ENCODE measurements around the gene PRICKLE2. TPM values are rescaled to one million over a fixed set of nuclear protein-coding genes. Genes with fewer than 3 reads are reported as not detected.

Gene PRICKLE2
- total and polyA plus RNA-seq, 10 of the 15 experiments (the other 5 are each of a cell fraction or from before 2014, with no cell fraction given) = 0.11 to 2.6 (median 0.69) TPM

DNA sequence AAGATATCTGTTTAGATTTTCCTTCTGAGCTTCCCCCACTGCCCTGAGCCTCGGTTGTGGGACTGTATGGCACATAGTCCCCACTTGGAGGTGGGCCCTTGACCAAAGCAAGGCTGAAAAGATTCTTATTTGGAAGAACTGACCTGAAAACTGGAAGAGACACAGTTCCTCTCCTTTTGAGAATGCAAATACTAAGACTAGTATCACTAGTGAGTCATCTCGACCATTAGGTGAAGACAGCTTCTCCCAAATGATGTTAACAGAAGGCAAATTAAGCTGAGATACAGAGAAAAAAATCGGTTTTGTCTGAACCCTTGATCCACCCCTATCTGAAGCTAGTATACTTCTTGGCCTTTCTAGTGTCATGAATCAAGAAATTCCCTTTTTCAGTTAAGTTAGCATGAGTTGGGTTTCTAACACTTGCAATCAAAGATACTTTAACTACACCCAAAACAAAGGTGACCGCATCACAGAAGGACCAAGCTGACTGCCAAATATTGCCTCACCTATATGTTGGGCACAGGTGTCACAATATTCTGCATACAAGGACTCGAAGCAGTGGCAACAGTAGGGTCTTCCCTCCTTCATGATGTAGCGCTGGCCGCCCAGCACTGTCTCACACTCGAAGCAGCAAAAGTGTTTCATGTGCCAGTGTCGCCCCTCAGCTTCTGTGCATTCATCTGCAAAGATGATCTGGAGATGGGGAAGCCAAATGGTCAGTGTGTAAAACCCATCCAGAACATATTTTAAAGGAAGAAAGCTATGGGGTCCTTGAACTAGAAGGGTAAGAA is 72.4 kb downstream of the PRICKLE2 start:
- 32% methylated on average over 9 of the region's 9 CpGs for WGBS (ENCODE audit: insufficient coverage, insufficient replicate concordance, low lambda C conversion rate, missing lambda C conversion rate)

More for the DNA sequence above, 72.4 kb downstream of the PRICKLE2 start:
- H4K20me1 ChIP-seq (ENCODE audit: control insufficient read depth, insufficient read depth) = no peaks in the 10 kb centered on the region
- H3K27me3 ChIP-seq (replicated peaks in 1 of 2; ENCODE audit: control insufficient read depth in 2 of 2, insufficient read depth in 2 of 2, low read length in 1 of 2) = no peaks in the 10 kb centered on the region
- no peaks in the 10 kb centered on the region for H3K36me3 ChIP-seq (ENCODE audit: control insufficient read depth in 2 of 2, insufficient read depth in 2 of 2, low read length in 1 of 2)
- no peak overlapping the region for H3K27ac ChIP-seq (ENCODE audit: control insufficient read depth, insufficient read depth)
- RAD21 ChIA-PET (ENCODE audit: unreplicated experiment) = interaction anchor here (1.4 to 1.9 kb wide), 2 partner anchors 48 to 72 kb away, joined by 3 to 5 read pairs; partner anchors contain the start of gene PRICKLE2
- FAIRE-seq = no peak
- H2AFZ ChIP-seq (ENCODE audit: control insufficient read depth, low read depth, low read length) = no peak overlapping the region
- intact Hi-C loops (cut with micrococcal nuclease; ENCODE audit: unreplicated experiment) (no loop called here), in situ Hi-C loops (cut with MboI) (no loop called here)
- H3K4me2 ChIP-seq (ENCODE audit: control insufficient read depth, insufficient read depth) = no peak overlapping the region
- H3K79me2 ChIP-seq (ENCODE audit: control insufficient read depth, insufficient read depth, low read length) = no peaks in the 10 kb centered on the region
- no peak for ATAC-seq
- SMC1A ChIA-PET (ENCODE audit: uncharacterized antibody, unreplicated experiment) = interaction anchor here (1.1 to 1.6 kb wide), 3 partner anchors 9 to 24 kb away, joined by 3 to 6 read pairs (median 4); no protein-coding TSS in a partner anchor
- H3K9me3 ChIP-seq (replicated peaks; ENCODE audit: control insufficient read depth, insufficient read depth, low read length) = no peaks in the 10 kb centered on the region
- H3K9ac ChIP-seq (ENCODE audit: control insufficient read depth, insufficient read depth, low read length) = no peak overlapping the region
- BruUV-seq (replicated peaks) = no TSS peak
- H3K4me3 ChIP-seq = no peak overlapping the region
- DNase-seq (ENCODE audit: low read depth, low spot score) = no peak
- no peaks in the 10 kb centered on the region for H3K4me1 ChIP-seq (ENCODE audit: control insufficient read depth, insufficient read depth, low read length)
- POLR2A ChIA-PET = interaction anchor here (1.2 kb wide), 1 partner anchor 11 kb away, joined by 3 read pairs; no protein-coding TSS in a partner anchor
- TF ChIP-seq CHD1 (IDR thresholded peaks at IDR 0.05; ENCODE audit: low read depth, low read length) = no peak
- TF ChIP-seq ESRRA (IDR thresholded peaks at IDR 0.05; ENCODE audit: low read length) = no peak
- no peak for TF ChIP-seq TAF1 (IDR thresholded peaks at IDR 0.05; ENCODE audit: borderline replicate concordance, low read depth, low read length)
- TF ChIP-seq USF2 (IDR thresholded peaks at IDR 0.05; ENCODE audit: borderline replicate concordance, low read depth, low read length) = no peak
- CTCF ChIA-PET = interaction anchor here (1.1 kb wide), 1 partner anchor 10 kb away, joined by 3 read pairs; no protein-coding TSS in a partner anchor

All from GM12878 (cell line).